Loucy (cell line): ENCODE data around the gene SLC26A11.

Experiments
- H2AFZ ChIP-seq: fragments of 200-600 bp; sonication (generic); 2 replicates; pipeline ENCODE4 v1.6.0; 2016; ENCODE audit warnings: antibody characterized with exemption, mild to moderate bottlenecking, low read length, moderate library complexity
- H3F3A ChIP-seq: fragments of 200-600 bp; 2 replicates; pipeline ENCODE4 v1.6.0; 2016; ENCODE audit warnings: antibody characterized with exemption, low read depth, mild to moderate bottlenecking
- H3K27me3 ChIP-seq: fragments of 200-600 bp; sonication (generic); 2 replicates; pipeline ENCODE4 v1.6.1; 2014; ENCODE audit warnings: low read length, mild to moderate bottlenecking; ENCODE audit not compliant: insufficient read depth, poor library complexity, severe bottlenecking
- H3K36me3 ChIP-seq: fragments of 200-600 bp; sonication (generic); 2 replicates; pipeline ENCODE4 v1.6.1; 2016; ENCODE audit warnings: low read length; ENCODE audit not compliant: insufficient read depth
- H3K4me1 ChIP-seq: fragments of 200-600 bp; sonication (generic); 2 replicates; pipeline ENCODE4 v1.5.1; 2014; ENCODE audit warnings: low read length, mild to moderate bottlenecking; ENCODE audit not compliant: insufficient read depth, poor library complexity, severe bottlenecking
- H3K4me2 ChIP-seq: fragments of 200-600 bp; sonication (generic); 2 replicates; pipeline ENCODE4 v1.6.0; 2014; ENCODE audit warnings: antibody characterized with exemption, low read length, low read depth, mild to moderate bottlenecking; ENCODE audit not compliant: poor library complexity, severe bottlenecking
- H3K4me3 ChIP-seq: fragments of 200-600 bp; sonication (generic); 2 replicates; pipeline ENCODE4 v1.5.1; 2014; ENCODE audit warnings: low read length, mild to moderate bottlenecking, mixed read lengths; ENCODE audit not compliant: poor library complexity, severe bottlenecking
- H3K79me2 ChIP-seq: fragments of 200-600 bp; sonication (generic); 2 replicates; pipeline ENCODE4 v1.6.1; 2014; ENCODE audit warnings: low read length; ENCODE audit not compliant: insufficient read depth
- H3K9ac ChIP-seq: fragments of 200-600 bp; sonication (generic); 2 replicates; pipeline ENCODE4 v1.6.0; 2014; ENCODE audit warnings: mild to moderate bottlenecking, low read depth, low read length, moderate library complexity; ENCODE audit not compliant: poor library complexity, severe bottlenecking
- H3K9me2 ChIP-seq: fragments of 200-600 bp; sonication (generic); replicated peaks from 2 replicates; pipeline ENCODE4 v1.6.1; 2016; ENCODE audit warnings: low read depth, low read length, mixed read lengths
- H3K9me3 ChIP-seq: fragments of 200-600 bp; sonication (generic); 2 replicates; pipeline ENCODE4 v1.6.1; 2014; ENCODE audit warnings: mild to moderate bottlenecking, antibody characterized with exemption, low read length, low read depth; ENCODE audit not compliant: insufficient read depth
- H4K20me1 ChIP-seq: fragments of 200-600 bp; sonication (generic); 2 replicates; pipeline ENCODE4 v1.6.0; 2014; ENCODE audit warnings: antibody characterized with exemption, low read length, mild to moderate bottlenecking; ENCODE audit not compliant: insufficient read depth, poor library complexity, severe bottlenecking
- CTCF ChIP-seq: fragments of 200-600 bp; sonication (generic); conservative IDR thresholded peaks from 2 replicates; pipeline ENCODE4 v1.5.1; 2014; ENCODE audit warnings: mild to moderate bottlenecking, antibody characterized with exemption, low read length
- EZH2phosphoT487 ChIP-seq: fragments of 200-600 bp; IDR thresholded peaks from 2 replicates; pipeline ENCODE4 v1.6.1; 2018; ENCODE audit warnings: antibody characterized with exemption, mild to moderate bottlenecking, moderate library complexity, borderline replicate concordance

Gene SLC26A11

DNA sequence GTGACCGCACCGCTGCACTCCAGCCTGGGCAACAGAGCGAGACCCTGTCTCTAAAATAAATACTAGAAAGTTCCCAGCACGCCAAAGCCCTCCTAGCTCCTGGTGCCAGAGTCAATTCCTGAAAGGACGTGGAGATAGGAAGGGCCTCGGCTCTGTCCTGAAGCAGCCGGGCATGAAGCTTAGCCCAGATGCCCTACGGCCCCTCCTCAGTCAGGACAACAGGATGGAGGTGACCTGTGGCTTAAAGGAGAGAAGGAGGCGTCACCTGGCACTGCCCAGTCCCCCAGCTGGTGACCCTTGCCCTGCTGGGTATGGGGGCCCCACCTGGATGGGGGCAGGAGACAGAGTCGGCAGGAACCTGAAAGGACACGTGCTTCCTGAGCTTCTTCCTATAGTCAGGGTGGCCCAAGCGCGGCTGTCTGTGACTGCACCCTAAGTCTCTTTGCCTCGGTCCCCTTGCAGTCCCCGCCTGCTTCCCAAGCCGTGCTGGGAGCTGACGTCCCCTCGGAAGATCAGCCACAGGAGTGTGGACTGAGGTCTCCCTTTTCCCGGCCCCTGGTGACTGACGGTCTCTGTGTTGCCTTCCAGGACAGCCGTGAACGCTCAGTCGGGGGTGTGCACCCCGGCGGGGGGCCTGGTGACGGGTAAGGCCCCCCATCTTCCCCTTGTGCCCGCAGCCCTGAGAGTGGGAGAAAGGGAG lies 25.5 kb downstream of the SLC26A11 start:
- Histone ChIP-seq H3K4me3 (no peak overlapping the region), H3K36me3 (no peaks in the 10 kb centered on the region), H3K9me2 (no peaks in the 10 kb centered on the region), H3K9me3 (no peaks in the 10 kb centered on the region), H3K27me3 (no peaks in the 10 kb centered on the region), H3F3A (no peaks in the 10 kb centered on the region), H3K4me2 (no peak overlapping the region), H3K79me2 (no peaks in the 10 kb centered on the region), H3K9ac (no peak overlapping the region), H3K4me1 (no peaks in the 10 kb centered on the region), H4K20me1 (no peaks in the 10 kb centered on the region), H2AFZ (no peak overlapping the region)
- TF ChIP-seq CTCF (no peak), EZH2phosphoT487 (no peak)

- no peaks in the 10 kb centered on the region for H3F3A ChIP-seq
- no peak overlapping the region for H3K4me3 ChIP-seq
- H3K9ac ChIP-seq: no peak overlapping the region
- TF ChIP-seq CTCF (no peak), EZH2phosphoT487 (no peak)
- no peaks in the 10 kb centered on the region for H3K79me2 ChIP-seq
- H3K4me2 ChIP-seq: no peak overlapping the region
- H3K36me3 ChIP-seq: no peaks in the 10 kb centered on the region
- H2AFZ ChIP-seq: no peak overlapping the region
- no peaks in the 10 kb centered on the region for H3K9me2 ChIP-seq
- H3K9me3 ChIP-seq: no peaks in the 10 kb centered on the region
- no peaks in the 10 kb centered on the region for H3K4me1 ChIP-seq
- no peaks in the 10 kb centered on the region for H3K27me3 ChIP-seq
- no peaks in the 10 kb centered on the region for H4K20me1 ChIP-seq
These were observed 26.0 kb downstream of the SLC26A11 start for GRCh38 chr17:80246266-80246681.

DNA sequence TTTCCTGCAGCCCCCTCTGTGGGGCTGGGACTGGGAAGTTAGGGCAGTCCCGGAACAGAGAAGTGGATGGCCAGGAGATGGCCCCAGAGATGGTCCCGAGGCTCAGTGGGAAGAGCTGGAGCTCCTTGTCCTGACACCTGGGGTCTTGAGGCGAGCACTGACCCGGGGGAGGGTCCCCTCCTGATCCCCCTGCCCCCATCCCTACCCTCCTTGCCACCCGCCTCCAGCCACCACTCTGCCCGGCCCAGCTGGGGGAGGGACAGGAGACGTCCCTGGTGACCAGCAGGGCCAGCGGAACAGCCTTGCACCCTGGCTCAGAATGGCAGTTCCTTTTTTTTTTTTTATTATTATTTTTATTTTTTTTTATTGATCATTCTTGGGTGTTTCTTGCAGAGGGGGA lies 26.5 kb downstream of the SLC26A11 start:
- Histone ChIP-seq H3F3A (no peaks in the 10 kb centered on the region), H3K36me3 (no peaks in the 10 kb centered on the region), H3K9me3 (no peaks in the 10 kb centered on the region)

More for the DNA sequence above, 26.5 kb downstream of the SLC26A11 start:
- Histone ChIP-seq H3K27me3 (no peaks in the 10 kb centered on the region), H3K79me2 (no peaks in the 10 kb centered on the region), H3K4me1 (no peaks in the 10 kb centered on the region), H4K20me1 (no peaks in the 10 kb centered on the region), H3K4me2 (no peak overlapping the region), H3K4me3 (no peak overlapping the region), H3K9me2 (no peaks in the 10 kb centered on the region), H2AFZ (no peak overlapping the region), H3K9ac (no peak overlapping the region)
- TF ChIP-seq EZH2phosphoT487: no peak
- TF ChIP-seq CTCF: no peak
